HG03060 (cell line): Measurements from ENCODE around the gene CCDC88C.
A peak's percentile ranks its signal among the peaks of the same experiment; 100 is the strongest.
"Not testable (repeated sequence)": the region's sequence is repeated elsewhere in the genome, so short reads cannot be mapped to it uniquely, and the experiment has no call there.

Experiments
- ATAC-seq: cut with Tn5 transposase; IDR thresholded peaks from one replicate; pipeline ENCODE4 v1.9.1; 2021; ENCODE audit warnings: low read depth, moderate number of reproducible peaks; ENCODE audit not compliant: unreplicated experiment

CCDC88C gene

GRCh38 chr14:91257328-91258010, 160.2 kb downstream of the CCDC88C start:
- no peak for ATAC-seq

- ATAC-seq, result no peak
Observed at GRCh38 chr14:91256661-91257060, 161.0 kb downstream of the CCDC88C start.

- no peak for ATAC-seq
Observed at GRCh38 chr14:91255026-91255695, 162.5 kb downstream of the CCDC88C start.

DNA sequence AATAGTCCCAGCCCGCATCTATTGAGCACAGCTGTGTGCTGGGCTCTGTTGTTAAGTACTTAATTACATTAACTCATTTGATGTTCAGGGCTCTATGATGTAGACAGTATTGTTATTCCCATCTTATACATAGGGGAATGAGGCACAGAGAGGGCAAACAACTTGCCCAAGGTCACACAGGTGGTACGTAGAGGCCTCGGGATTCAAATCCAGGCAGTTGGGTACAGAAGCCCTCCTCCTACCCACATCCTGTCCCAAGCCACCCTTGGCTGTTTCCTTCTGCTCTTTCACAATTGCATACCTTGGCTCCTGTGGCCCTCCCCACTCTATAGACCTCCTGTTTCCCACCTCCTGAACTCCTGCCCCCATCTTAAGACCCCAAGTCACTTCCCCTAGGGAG, 163.2 kb downstream of the CCDC88C start:
- ATAC-seq, result no peak

GRCh38 chr14:91253795-91254323, 163.8 kb downstream of the CCDC88C start:
- ATAC-seq, result no peak

- ATAC-seq, result no peak
Observed at GRCh38 chr14:91252871-91253794, 164.5 kb downstream of the CCDC88C start.

- no peak for ATAC-seq
Observed at GRCh38 chr14:91250912-91251311, 166.7 kb downstream of the CCDC88C start.

DNA sequence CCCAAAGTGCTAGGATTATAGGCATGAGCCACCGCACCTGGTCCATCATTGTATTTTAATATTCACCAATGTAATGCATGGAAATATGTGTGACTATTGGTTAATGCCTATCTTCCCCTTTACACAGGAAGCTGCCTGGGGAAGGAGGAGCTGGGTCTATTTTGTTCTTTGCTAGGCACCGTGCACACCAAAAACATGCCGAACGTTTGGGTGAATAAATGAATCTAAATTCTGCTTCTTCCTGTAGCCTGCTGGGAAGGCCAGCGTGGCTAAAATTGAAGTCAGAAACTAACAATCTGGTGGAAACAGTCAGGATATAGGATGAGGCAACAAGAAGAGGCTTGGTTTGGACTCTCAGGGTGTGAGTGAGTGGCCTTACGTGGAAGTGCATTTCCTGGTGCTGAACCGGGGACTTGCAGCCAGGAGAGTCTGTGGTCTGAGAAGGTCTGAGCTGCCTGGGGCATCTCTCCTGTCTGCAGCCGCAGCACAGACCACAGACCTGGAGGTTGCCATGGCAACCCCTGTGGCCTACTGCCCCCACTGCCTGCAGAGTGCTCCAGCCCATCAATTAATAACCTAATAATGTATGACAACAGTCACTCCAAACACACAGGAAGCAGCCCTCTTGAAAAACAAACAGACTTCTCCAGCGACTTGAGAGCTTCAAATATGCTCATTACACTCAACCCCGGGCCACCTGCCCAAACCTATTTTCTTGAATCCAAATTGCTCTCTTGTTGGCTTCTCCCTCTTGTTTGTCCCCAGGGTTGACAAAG, 167.6 kb downstream of the CCDC88C start:
- ATAC-seq, result peak; percentile 86

DNA sequence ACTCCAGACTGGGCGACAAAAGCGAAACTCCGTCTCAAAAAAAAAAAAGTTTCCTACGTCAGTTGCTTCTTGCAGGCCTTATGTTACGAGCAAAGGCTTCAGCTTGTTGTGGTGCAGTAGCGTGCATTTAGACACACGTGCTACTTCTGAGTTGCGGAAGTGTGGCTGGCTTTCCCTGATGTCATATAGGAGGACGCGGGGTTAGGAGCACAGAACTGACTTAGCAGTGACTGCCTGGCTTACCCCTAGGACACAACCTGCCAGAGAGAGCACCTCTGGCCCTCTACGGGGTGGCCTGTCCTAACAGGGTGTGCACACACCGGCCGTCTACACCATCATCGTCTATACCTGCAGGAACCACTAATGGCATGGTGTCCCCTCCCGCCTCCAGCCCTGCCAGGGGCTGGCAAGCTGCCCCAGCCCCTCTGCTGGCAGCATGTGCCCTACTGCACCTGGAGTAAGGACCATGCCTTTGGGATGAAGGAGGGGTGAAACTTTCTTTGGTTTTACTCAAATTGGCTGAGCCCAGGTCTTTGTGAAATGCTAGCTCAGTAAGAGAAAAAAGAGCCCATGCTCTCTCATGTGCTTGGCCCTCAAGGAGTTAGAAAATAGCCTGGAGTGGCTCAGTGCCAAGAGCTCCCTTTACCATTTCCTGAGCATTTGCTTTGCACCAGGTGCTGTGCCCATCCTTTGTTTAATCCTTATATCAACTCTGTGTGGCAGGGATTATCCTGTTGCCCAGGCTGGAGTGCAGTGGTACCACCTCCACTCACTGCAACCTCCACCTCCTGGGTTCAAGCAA, 171.4 kb downstream of the CCDC88C start:
- no peak for ATAC-seq

GRCh38 chr14:91245616-91246015, 172.0 kb downstream of the CCDC88C start:
- not testable (repeated sequence) for ATAC-seq

- no peak for ATAC-seq
Observed at GRCh38 chr14:91245029-91245428, 172.6 kb downstream of the CCDC88C start.

DNA sequence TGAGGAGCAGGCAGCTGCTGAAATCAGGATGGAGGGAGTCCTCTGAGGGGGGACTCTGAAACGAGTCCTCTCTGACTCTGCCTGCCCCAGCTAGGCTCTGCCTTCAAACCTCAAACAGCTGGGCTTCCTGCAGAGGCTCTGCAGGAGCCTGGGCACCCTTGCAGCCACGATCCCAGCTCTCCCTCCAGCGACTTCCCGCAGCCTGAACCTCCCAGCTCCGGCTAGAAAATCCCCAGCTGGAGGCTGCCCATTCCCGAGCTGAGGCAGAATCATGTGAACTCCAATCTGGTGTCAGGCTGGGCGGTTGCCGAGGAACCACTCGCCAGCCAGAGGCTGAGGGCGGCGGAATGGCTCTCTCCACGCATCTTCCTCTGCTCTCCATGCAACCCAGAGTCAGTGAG, 173.1 kb downstream of the CCDC88C start, which contains the start of gene GPR68:
TSS of gene GPR68 (minus strand) at position 204 of the 401 bp plus-strand sequence. CDS start 9,654 bp downstream, outside the sequence.
- ATAC-seq, result no peak

DNA sequence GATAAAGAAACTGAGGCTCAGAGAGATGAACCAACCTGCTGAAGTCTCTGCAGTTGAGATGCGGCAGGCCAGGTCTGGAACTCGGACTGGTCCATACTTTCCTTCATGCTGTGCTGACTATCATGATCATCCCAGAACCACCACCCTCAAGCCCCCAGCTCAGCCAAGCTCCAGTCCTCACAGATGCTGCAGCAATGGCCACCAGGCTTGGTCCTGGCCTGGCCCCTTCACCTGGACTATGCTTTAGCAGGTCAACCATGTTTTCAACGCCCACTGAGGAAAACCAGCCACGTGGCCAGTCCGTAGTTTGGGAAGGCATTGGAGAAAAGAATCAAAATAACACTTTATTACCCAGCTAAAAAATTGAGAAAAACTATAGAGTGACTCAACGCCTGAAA, 174.5 kb downstream of the CCDC88C start:
- no peak for ATAC-seq

DNA sequence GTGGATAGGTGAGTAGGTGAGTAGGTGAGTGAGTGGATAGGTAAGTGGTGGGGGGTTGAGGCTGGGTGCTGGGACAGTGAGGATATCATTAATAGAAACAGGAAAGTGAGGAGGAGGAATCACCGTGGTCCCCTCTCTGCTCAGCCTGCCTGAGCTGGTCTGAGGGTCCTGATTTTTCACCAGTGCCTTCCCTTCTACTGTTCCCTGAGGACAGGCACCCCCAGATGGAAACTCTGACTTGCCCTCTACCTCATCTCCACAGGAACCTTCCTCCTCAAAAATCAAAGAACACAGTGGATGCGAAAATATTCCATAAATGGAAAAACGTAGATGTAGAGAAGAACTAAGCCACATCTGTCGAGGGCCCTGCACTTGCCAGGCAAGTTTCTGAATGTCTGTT, 175.0 kb downstream of the CCDC88C start:
- no peak for ATAC-seq

DNA sequence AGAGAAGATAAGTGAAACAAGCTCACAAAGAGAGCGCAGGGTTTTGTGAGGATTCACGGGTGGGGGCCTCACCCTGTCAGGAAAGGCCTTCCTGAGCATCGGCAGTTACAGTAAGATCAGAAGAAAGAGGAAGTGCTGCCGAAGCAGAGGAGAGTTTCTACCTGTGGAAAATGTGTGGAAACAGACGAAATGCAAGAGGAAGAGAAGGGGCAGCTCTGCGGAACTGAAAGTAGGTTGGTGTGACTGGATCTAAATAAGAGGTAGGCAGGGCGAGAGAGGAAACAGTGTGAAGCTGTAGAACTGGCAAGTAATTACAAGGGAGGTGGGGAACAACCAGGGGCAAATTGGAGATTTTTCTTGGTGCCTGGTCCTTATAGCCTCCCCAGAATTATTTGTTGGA, 175.8 kb downstream of the CCDC88C start:
- peak; percentile 46 for ATAC-seq

GRCh38 chr14:91238661-91239060, 179.0 kb downstream of the CCDC88C start:
- no peak for ATAC-seq

DNA sequence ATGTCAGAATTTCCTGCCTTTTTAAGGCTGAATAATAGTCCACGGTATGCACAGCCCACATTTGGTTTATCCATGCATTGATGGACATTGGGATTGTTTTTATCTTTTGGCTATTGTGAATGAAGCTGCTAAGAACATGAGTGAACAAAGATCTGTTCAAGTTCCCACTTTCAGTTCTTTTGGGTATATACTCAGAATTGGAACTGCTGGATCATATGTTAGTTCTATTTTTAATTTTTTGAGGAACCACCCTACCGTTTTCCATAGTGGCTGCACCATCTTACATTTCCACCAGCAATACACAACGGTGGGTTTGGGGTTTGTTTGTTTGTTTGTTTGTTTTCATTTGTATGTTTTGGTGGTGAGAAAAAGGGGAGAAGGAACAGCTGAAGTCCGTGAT, 179.5 kb downstream of the CCDC88C start:
- no peak for ATAC-seq

- no peak for ATAC-seq
Observed at GRCh38 chr14:91237219-91237618, 180.4 kb downstream of the CCDC88C start.

DNA sequence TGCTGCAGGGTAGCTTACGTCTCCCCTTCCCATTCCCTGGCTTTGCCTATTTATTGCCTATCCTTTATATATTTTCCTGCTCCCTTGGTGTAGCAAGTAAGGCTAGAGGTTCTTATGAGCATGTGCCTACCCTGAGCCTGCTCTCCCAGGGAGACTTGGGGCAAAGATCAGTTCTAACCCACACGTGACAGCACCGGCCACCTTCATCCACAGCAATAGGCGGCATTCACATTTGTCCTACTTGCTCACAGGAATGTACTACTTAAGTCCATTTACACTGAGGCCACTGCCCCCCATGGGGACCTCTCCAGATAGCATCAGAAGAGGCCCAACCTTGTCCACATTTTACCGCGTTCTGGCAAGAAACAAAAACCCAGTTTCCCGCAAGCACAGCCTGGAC, 181.8 kb downstream of the CCDC88C start:
- no peak for ATAC-seq
